Fibroblast of the conjunctiva (primary cell): ENCODE results near the gene SIRPA.

ENCODE experiments used
- DNase-seq: peaks from one replicate; pipeline ENCODE4 v3.0.0-alpha.2; 2010; ENCODE audit warnings: low read depth

Gene SIRPA

GRCh38 chr20:1934156-1934555 is 38.9 kb downstream of the SIRPA start:
- DNase-seq, result peak; percentile 77

- peak; percentile 77 for DNase-seq
Observed at GRCh38 chr20:1934721-1935573, 39.7 kb downstream of the SIRPA start.

GRCh38 chr20:1935696-1936366 is 40.6 kb downstream of the SIRPA start:
- DNase-seq, result no peak

GRCh38 chr20:1937316-1937976 is 42.2 kb downstream of the SIRPA start:
- DNase-seq, result no peak

- DNase-seq, result no peak
Observed at GRCh38 chr20:1938464-1939269, 43.5 kb downstream of the SIRPA start.

GRCh38 chr20:1939270-1939595 is 44.0 kb downstream of the SIRPA start:
- no peak for DNase-seq

- DNase-seq, result no peak
Observed at GRCh38 chr20:1940581-1940980, 45.4 kb downstream of the SIRPA start.

GRCh38 chr20:1941226-1941625 is 46.0 kb downstream of the SIRPA start:
- no peak for DNase-seq

GRCh38 chr20:1942061-1942460 is 46.9 kb downstream of the SIRPA start:
- no peak for DNase-seq

- no peak for DNase-seq
Observed at GRCh38 chr20:1942486-1943274, 47.5 kb downstream of the SIRPA start.

- DNase-seq, result peak; percentile 28
Observed at GRCh38 chr20:1943275-1944002, 48.2 kb downstream of the SIRPA start.

- no peak for DNase-seq
Observed at GRCh38 chr20:1944345-1945091, 49.3 kb downstream of the SIRPA start.

GRCh38 chr20:1945134-1945618 is 50.0 kb downstream of the SIRPA start:
- peak; percentile 36 for DNase-seq

GRCh38 chr20:1945660-1946059 is 50.5 kb downstream of the SIRPA start:
- no peak for DNase-seq

GRCh38 chr20:1946442-1946761 is 51.2 kb downstream of the SIRPA start:
- DNase-seq, result no peak

GRCh38 chr20:1946762-1947534 is 51.7 kb downstream of the SIRPA start:
- no peak for DNase-seq

GRCh38 chr20:1947535-1947846 is 52.3 kb downstream of the SIRPA start:
- no peak for DNase-seq

- no peak for DNase-seq
Observed at GRCh38 chr20:1949347-1950100, 54.3 kb downstream of the SIRPA start.

GRCh38 chr20:1950836-1951235 is 55.6 kb downstream of the SIRPA start:
- DNase-seq, result no peak
